ENCODE results near the gene GALNT17.

The GALNT17 gene

DNA sequence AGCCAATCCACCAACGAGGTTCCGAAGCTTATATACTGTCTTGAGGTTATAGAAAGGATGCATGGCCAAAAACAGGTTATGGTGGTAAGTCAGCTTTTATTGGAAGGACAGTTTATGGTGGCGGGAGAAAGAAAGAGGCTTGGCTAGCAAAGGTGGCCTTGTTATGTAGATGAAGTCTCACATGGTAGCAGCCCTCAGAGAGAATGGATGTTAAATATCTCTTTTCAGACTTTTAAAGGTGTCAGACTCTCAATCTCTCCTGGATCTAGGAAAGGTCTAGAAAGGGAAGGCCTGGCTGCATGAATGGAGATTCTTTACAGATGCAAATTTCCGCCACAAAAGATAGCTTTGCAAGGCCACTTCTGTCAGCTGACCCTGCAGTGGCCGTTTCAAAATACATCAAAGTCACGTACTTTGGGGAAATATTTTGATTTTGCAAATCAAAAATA is 333.8 kb downstream of the GALNT17 start:
- DNase-seq (ENCODE audit: low read depth, low spot score) = no peak
- ChIA-PET CTCF (no interaction called here), POLR2A (no interaction called here)
- H3K4me3 ChIP-seq (ENCODE audit: low read depth, low read length) = no peak overlapping the region
- TF ChIP-seq, protein P1, sequence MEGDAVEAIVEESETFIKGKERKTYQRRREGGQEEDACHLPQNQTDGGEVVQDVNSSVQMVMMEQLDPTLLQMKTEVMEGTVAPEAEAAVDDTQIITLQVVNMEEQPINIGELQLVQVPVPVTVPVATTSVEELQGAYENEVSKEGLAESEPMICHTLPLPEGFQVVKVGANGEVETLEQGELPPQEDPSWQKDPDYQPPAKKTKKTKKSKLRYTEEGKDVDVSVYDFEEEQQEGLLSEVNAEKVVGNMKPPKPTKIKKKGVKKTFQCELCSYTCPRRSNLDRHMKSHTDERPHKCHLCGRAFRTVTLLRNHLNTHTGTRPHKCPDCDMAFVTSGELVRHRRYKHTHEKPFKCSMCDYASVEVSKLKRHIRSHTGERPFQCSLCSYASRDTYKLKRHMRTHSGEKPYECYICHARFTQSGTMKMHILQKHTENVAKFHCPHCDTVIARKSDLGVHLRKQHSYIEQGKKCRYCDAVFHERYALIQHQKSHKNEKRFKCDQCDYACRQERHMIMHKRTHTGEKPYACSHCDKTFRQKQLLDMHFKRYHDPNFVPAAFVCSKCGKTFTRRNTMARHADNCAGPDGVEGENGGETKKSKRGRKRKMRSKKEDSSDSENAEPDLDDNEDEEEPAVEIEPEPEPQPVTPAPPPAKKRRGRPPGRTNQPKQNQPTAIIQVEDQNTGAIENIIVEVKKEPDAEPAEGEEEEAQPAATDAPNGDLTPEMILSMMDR (IDR thresholded peaks at IDR 0.05; ENCODE audit: insufficient read depth, low read length, missing control alignments) = no peak

DNA sequence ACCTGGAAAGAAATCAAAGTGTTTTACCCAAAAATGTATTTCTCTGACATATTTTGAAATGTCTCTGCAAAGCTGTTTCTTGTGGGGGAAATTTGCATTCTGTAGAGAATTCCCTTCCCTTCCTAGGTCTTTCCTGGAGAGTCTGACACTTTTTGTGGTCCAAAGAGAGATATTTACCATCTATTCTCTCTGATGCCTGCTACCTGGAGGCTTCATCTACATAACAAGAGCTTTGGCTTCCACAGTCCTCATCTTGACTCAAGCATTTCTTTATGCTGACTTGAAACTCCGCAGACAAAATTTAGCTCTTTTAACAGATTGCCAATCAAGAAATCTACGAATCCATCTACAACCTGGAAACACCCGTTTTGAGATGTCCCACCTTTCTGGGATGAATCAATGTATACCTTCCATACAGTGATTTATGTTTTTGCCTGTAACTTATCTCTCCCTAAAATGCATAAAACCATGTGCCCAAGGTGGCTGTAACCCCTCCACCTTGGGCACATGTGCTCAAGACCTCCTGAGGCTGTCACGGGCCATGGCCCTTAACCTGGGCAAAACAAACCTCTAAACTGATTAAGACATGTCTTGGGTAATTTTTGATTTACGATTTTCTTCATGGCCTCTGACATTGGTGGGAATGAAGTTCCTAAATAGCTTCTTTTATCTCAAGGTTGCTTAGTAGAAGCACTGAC is 334.7 kb downstream of the GALNT17 start:
- no peak for DNase-seq (ENCODE audit: low read depth, low spot score)
- ChIA-PET CTCF (no interaction called here), POLR2A (no interaction called here)
- TF ChIP-seq, protein P1 (IDR thresholded peaks at IDR 0.05; ENCODE audit: insufficient read depth, low read length, missing control alignments) = no peak
- no peak overlapping the region for H3K4me3 ChIP-seq (ENCODE audit: low read depth, low read length)

DNA sequence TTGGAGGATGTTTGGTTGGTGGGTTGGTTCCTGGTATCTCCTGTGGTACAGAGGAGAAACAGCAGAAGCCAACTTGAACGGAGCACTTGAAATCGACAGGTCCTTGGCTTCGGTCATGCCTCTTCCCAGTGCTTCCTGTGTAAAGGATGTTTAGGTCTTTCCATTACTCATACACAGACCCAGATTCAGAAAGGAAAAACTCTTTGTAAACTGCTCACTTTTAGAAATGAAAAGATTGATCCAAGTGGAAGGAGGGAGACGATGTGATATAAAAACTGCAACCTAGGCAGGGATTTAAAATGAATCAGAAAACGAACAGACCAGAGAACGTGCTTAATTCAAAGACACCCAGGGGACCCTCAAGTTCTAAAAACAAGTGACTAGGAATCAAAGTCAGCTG is 338.4 kb downstream of the GALNT17 start:
- TF ChIP-seq, protein P1 (IDR thresholded peaks at IDR 0.05; ENCODE audit: insufficient read depth, low read length, missing control alignments) = no peak
- CTCF ChIA-PET = no interaction called here
- POLR2A ChIA-PET = no interaction called here
- no peak overlapping the region for H3K4me3 ChIP-seq (ENCODE audit: low read depth, low read length)
- DNase-seq (ENCODE audit: low read depth, low spot score) = no peak

DNA sequence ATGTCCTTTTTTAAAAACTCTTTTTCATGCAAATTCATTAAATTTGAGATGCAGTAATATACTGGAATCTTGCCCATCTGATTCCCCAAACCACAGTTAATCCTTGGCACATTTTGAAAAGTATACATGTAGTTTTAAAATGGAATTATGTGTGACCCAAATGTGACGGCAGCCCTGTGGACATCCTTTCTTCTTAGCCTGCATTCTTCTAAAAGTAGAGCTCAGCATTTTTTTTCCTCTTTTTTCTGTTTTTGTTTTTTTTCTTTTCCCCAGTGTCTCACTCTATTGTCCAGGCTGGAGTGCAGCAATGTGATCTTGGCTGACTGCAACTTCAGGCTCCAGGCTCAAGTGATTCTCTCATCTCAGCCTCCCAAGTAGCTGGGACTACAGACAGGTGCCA is 338.9 kb downstream of the GALNT17 start:
- POLR2A ChIA-PET = no interaction called here
- no peak for DNase-seq (ENCODE audit: low read depth, low spot score)
- CTCF ChIA-PET = no interaction called here
- TF ChIP-seq, protein P1 (IDR thresholded peaks at IDR 0.05; ENCODE audit: insufficient read depth, low read length, missing control alignments) = no peak
- H3K4me3 ChIP-seq (ENCODE audit: low read depth, low read length) = no peak overlapping the region

DNA sequence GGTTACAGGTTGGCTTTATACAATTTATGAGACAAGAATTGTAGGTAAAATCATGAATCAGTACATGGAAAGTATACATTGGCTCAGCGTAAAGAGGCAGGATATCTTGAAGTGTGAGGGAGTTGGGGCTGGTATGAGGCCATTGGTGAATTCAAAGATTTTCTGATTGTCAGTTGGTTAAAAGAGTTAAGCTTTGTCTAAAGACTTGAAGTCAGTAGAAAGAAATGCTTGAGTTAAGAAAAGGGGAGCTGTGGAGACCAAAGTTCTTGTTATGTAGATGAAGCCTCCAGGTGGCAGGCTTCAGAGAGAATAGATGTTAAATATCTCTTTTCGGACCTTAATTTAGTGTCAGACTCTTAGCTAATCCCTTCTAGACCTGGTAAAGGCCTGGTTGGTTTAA is 341.0 kb downstream of the GALNT17 start:
- H3K4me3 ChIP-seq (ENCODE audit: low read depth, low read length) = no peak overlapping the region
- DNase-seq (ENCODE audit: low read depth, low spot score) = no peak
- POLR2A ChIA-PET = no interaction called here
- TF ChIP-seq, protein P1 (IDR thresholded peaks at IDR 0.05; ENCODE audit: insufficient read depth, low read length, missing control alignments) = no peak
- CTCF ChIA-PET = interaction anchor here (1.5 kb wide), 1 partner anchor 263 kb away, joined by 4 read pairs; no protein-coding TSS in a partner anchor

DNA sequence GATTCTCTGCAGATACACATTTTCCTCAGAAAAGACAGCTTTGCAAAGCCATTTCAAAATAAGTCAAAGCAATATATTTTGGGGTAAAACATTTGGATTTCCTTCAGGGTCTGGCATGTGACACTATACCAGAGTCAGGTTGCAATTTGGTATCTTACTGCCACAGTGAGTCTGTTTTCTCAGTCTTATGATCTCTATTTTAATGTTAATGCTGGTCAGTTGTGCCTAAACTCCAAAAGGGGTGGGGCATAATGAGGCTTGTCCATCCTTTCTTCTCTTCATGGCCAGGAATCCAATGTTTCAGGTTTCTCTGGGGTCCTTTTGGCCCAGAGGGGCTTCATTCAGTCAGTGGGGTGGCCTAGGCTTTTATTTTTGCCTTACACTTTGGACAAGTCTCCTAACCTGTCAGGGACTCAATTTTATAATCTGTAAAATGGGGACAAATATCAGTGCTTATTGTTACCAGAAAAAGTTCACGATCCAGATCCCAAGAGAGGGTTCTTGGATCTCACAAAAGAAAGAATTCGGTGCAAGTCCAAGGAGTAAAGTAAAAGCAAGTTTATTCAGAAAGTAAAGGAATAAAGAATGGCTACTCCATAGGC is 341.5 kb downstream of the GALNT17 start:
- ChIA-PET CTCF (no interaction called here), POLR2A (no interaction called here)
- H3K4me3 ChIP-seq (ENCODE audit: low read depth, low read length) = no peak overlapping the region
- DNase-seq (ENCODE audit: low read depth, low spot score) = no peak
- TF ChIP-seq, protein P1 (IDR thresholded peaks at IDR 0.05; ENCODE audit: insufficient read depth, low read length, missing control alignments) = no peak
